WTC11 (cell line): ENCODE measurements around the gene RNASE4. TPM values are rescaled to one million over a fixed set of nuclear protein-coding genes. Genes with fewer than 3 reads are reported as not detected.

ENCODE experiments used
- ATAC-seq: fragments of 200-7000 bp; cut with Tn5 transposase; 2 replicates; pipeline ENCODE4 v1.10.0; 2021; ENCODE audit warnings: mild to moderate bottlenecking, moderate library complexity
- Bru-seq: library from RNA; stranded (reverse); fragments of 400-500 nt; gene quantifications from one replicate; lab custom pipeline; 2021; lab: Mats Ljungman, UMichigan
- CTCF ChIA-PET: fragments of 300-600 bp; sonication (Branson Sonifier 250); formaldehyde crosslinking; loops from one replicate; lab custom pipeline; 2021; ENCODE audit warnings: antibody characterized with exemption; lab: Charles Lee
- POLR2A ChIA-PET: fragments of 350-600 bp; sonication (Branson Sonifier 250); formaldehyde crosslinking; loops from one replicate; lab custom pipeline; 2021; ENCODE audit warnings: antibody characterized with exemption; lab: Charles Lee
- DNase-seq: peaks from one replicate; pipeline ENCODE4 v3.0.0; 2021; ENCODE audit warnings: low spot score
- H3K27ac Mint-ChIP-seq: 2 replicates; pipeline ENCODE4 v1.8.0; 2021; ENCODE audit warnings: mixed read lengths
- H3K27me3 Mint-ChIP-seq: 2 replicates; pipeline ENCODE4 v1.8.0; 2021; ENCODE audit warnings: low read depth, mild to moderate bottlenecking, moderate library complexity, mixed read lengths
- H3K36me3 Mint-ChIP-seq: 2 replicates; pipeline ENCODE4 v1.8.0; 2021; ENCODE audit warnings: mixed read lengths
- H3K4me1 Mint-ChIP-seq: 2 replicates; pipeline ENCODE4 v1.8.0; 2022; ENCODE audit warnings: mixed read lengths
- H3K4me3 Mint-ChIP-seq: 2 replicates; pipeline ENCODE4 v1.8.0; 2021; ENCODE audit warnings: mild to moderate bottlenecking, moderate library complexity, mixed read lengths
- H3K9me3 Mint-ChIP-seq: 2 replicates; pipeline ENCODE4 v1.8.0; 2021; ENCODE audit warnings: mixed read lengths
- ATF1 ChIP-seq: sonication (generic); formaldehyde crosslinking; IDR thresholded peaks from 2 replicates; pipeline ENCODE4 v1.8.1; 2023; ENCODE audit warnings: mild to moderate bottlenecking, moderate library complexity, missing genetic modification reagents
- CREM ChIP-seq: sonication (generic); formaldehyde crosslinking; IDR thresholded peaks from 2 replicates; pipeline ENCODE4 v1.8.1; 2022; ENCODE audit warnings: mild to moderate bottlenecking, missing genetic modification reagents, moderate library complexity
- GABPB1 ChIP-seq: sonication (generic); formaldehyde crosslinking; IDR thresholded peaks from 2 replicates; pipeline ENCODE4 v1.8.1; 2023; ENCODE audit warnings: mild to moderate bottlenecking, missing genetic modification reagents
- GTF2I ChIP-seq: fragments of 250-450 bp; sonication (Bioruptor Pico); conservative IDR thresholded peaks from 2 replicates; pipeline ENCODE4 v1.4.0; 2021; ENCODE audit warnings: mild to moderate bottlenecking
- IRF2 ChIP-seq: sonication (generic); formaldehyde crosslinking; IDR thresholded peaks from 2 replicates; pipeline ENCODE4 v1.8.0; 2022; ENCODE audit warnings: low read depth, missing genetic modification reagents, borderline replicate concordance
- NFATC4 ChIP-seq: fragments of 250-450 bp; sonication (Bioruptor Pico); IDR thresholded peaks from 2 replicates; pipeline ENCODE4 v1.9.0; 2021; ENCODE audit warnings: mild to moderate bottlenecking
- TP53 ChIP-seq: sonication (generic); formaldehyde crosslinking; IDR thresholded peaks from 2 replicates; pipeline ENCODE4 v1.8.1; 2023; ENCODE audit warnings: mild to moderate bottlenecking, missing genetic modification reagents
- ZNF219 ChIP-seq: sonication (generic); formaldehyde crosslinking; IDR thresholded peaks from 2 replicates; pipeline ENCODE4 v1.8.0; 2023; ENCODE audit warnings: missing genetic modification reagents, mild to moderate bottlenecking, borderline replicate concordance
- ZNF396 ChIP-seq: fragments of 250-450 bp; sonication (Bioruptor Pico); IDR thresholded peaks from 2 replicates; pipeline ENCODE4 v1.8.0; 2021; ENCODE audit warnings: mild to moderate bottlenecking, moderate library complexity, borderline replicate concordance
- ZNF416 ChIP-seq: fragments of 250-450 bp; sonication (Bioruptor Pico); IDR thresholded peaks from 2 replicates; pipeline ENCODE4 v1.9.0; 2021; ENCODE audit warnings: mild to moderate bottlenecking, inconsistent platforms
- long read RNA-seq, 3 experiments: library from RNA in 1 of 3; library from capped mRNA in 1 of 3; library from polyadenylated mRNA in 1 of 3; unstranded in 2 of 3; stranded (forward) in 1 of 3; transcript quantifications; one replicate each; pipeline ENCODE4 v2.0.0, GENCODE V29; 2021
- total RNA-seq: library from RNA; stranded (reverse); gene quantifications from 3 replicates; pipeline ENCODE4 v1.2.3, GENCODE V29; 2021
- TF ChIP-seq, protein P1 (sequence below): sonication (generic); formaldehyde crosslinking; IDR thresholded peaks from 2 replicates; pipeline ENCODE4 v1.8.0; 2022; ENCODE audit warnings: mild to moderate bottlenecking, missing genetic modification reagents
- TF ChIP-seq, protein P2 (sequence below): sonication (generic); formaldehyde crosslinking; IDR thresholded peaks from 2 replicates; pipeline ENCODE4 v1.8.0; 2023; ENCODE audit warnings: missing genetic modification reagents, mild to moderate bottlenecking, borderline replicate concordance
- TF ChIP-seq, protein P3 (sequence below): sonication (generic); formaldehyde crosslinking; IDR thresholded peaks from 2 replicates; pipeline ENCODE4 v1.8.0; 2022; ENCODE audit warnings: mild to moderate bottlenecking, missing genetic modification reagents
- TF ChIP-seq, protein P4 (sequence below): sonication (generic); formaldehyde crosslinking; IDR thresholded peaks from 2 replicates; pipeline ENCODE4 v1.8.1; 2022; ENCODE audit warnings: mild to moderate bottlenecking, missing genetic modification reagents, moderate library complexity, borderline replicate concordance
- TF ChIP-seq, protein P5 (sequence below): sonication (generic); formaldehyde crosslinking; IDR thresholded peaks from 2 replicates; pipeline ENCODE4 v1.8.1; 2022; ENCODE audit warnings: low read depth, mild to moderate bottlenecking, moderate library complexity, missing genetic modification reagents, borderline replicate concordance
- TF ChIP-seq, protein P6 (sequence below): sonication (generic); formaldehyde crosslinking; IDR thresholded peaks from 2 replicates; pipeline ENCODE4 v1.8.0; 2023; ENCODE audit warnings: mild to moderate bottlenecking, missing genetic modification reagents
- TF ChIP-seq, protein P7 (sequence below): sonication (generic); formaldehyde crosslinking; IDR thresholded peaks from 2 replicates; pipeline ENCODE4 v1.8.0; 2023; ENCODE audit warnings: missing genetic modification reagents
- TF ChIP-seq, protein P8 (sequence below): sonication (generic); formaldehyde crosslinking; IDR thresholded peaks from 2 replicates; pipeline ENCODE4 v1.8.1; 2023; ENCODE audit warnings: mild to moderate bottlenecking, missing genetic modification reagents

The RNASE4 gene, protein sequence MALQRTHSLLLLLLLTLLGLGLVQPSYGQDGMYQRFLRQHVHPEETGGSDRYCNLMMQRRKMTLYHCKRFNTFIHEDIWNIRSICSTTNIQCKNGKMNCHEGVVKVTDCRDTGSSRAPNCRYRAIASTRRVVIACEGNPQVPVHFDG
- total RNA-seq, result 1.0 to 2.8 TPM (median 2.4 TPM) in 3 replicates
- Bru-seq, nascent RNA, result percentile 31 among the genes with signal in this experiment
- long read RNA-seq, experiment 1, result 0 reads
- long read RNA-seq, experiment 2, partial matches to known transcripts, result 0 of 4 reads
- long read RNA-seq, experiment 2, other reads (novel, unspliced or antisense), result 1 of 4 reads
- long read RNA-seq, experiment 3, partial matches to known transcripts, result 0 of 4 reads
- long read RNA-seq, experiment 3, other reads (novel, unspliced or antisense), result 0 of 4 reads

DNA sequence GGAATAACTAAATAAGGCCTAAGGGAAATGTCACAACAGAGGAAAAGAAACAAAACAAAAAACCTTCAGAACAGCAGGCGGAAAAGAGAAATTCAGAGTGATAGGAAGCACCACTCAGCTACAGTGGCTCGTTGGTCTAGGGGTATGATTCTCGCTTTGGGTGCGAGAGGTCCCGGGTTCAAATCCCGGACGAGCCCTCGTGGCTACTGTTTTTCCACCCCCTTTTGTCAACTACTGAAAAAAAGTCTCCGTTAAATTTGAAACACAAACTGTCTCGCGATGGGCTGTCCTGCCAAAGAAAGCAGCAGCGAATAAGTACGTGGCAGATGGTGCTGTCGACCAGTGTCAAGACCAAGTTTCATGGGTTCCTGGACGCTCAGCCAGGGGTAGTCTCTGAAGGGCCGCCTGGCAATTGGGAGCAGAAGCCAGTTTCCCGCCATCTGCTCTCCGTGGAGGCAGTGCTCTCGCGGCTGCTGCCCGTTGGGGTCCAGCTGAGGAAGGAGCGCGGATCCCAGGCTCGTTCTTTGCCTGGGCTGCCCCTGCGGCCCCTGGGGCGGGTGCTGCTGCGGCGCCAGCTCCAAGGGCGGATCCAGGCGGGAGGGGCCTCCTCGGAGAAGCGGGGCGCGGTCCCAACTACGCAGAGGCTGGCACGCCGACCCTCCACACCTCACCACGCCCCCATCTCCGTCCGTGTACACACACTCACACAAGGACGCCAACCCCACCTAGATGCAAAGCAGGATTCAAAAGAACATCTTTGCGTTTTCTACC, at the start of gene RNASE4:
RNASE4 (plus strand) TSS at position 670 of the 771 bp plus-strand sequence. CDS start 14,812 bp downstream, outside the sequence.
- peak within 1 kb of the TSS; percentile 18 for H3K27ac Mint-ChIP-seq
- DNase-seq, result peak; percentile 82
- no peaks in the 10 kb centered on the region for H3K9me3 Mint-ChIP-seq
- TF ChIP-seq TP53 (CRISPR knock-in tag), result 0 out of 2 replicates have a peak, but pooled peaks have one; percentile 49
- TF ChIP-seq, protein P1, sequence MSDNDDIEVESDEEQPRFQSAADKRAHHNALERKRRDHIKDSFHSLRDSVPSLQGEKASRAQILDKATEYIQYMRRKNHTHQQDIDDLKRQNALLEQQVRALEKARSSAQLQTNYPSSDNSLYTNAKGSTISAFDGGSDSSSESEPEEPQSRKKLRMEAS (CRISPR knock-in tag), result peak; percentile 45
- 0 out of 2 replicates have a peak, but pooled peaks have one; percentile 64 for TF ChIP-seq ZNF219
- TF ChIP-seq GABPB1, result peak; percentile 58
- TF ChIP-seq ZNF396, result no peak
- TF ChIP-seq, protein P2, sequence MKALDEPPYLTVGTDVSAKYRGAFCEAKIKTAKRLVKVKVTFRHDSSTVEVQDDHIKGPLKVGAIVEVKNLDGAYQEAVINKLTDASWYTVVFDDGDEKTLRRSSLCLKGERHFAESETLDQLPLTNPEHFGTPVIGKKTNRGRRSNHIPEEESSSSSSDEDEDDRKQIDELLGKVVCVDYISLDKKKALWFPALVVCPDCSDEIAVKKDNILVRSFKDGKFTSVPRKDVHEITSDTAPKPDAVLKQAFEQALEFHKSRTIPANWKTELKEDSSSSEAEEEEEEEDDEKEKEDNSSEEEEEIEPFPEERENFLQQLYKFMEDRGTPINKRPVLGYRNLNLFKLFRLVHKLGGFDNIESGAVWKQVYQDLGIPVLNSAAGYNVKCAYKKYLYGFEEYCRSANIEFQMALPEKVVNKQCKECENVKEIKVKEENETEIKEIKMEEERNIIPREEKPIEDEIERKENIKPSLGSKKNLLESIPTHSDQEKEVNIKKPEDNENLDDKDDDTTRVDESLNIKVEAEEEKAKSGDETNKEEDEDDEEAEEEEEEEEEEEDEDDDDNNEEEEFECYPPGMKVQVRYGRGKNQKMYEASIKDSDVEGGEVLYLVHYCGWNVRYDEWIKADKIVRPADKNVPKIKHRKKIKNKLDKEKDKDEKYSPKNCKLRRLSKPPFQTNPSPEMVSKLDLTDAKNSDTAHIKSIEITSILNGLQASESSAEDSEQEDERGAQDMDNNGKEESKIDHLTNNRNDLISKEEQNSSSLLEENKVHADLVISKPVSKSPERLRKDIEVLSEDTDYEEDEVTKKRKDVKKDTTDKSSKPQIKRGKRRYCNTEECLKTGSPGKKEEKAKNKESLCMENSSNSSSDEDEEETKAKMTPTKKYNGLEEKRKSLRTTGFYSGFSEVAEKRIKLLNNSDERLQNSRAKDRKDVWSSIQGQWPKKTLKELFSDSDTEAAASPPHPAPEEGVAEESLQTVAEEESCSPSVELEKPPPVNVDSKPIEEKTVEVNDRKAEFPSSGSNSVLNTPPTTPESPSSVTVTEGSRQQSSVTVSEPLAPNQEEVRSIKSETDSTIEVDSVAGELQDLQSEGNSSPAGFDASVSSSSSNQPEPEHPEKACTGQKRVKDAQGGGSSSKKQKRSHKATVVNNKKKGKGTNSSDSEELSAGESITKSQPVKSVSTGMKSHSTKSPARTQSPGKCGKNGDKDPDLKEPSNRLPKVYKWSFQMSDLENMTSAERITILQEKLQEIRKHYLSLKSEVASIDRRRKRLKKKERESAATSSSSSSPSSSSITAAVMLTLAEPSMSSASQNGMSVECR (CRISPR knock-in tag), result peak; percentile 29; the same call in 1 of the 2 replicates
- TF ChIP-seq, protein P3, sequence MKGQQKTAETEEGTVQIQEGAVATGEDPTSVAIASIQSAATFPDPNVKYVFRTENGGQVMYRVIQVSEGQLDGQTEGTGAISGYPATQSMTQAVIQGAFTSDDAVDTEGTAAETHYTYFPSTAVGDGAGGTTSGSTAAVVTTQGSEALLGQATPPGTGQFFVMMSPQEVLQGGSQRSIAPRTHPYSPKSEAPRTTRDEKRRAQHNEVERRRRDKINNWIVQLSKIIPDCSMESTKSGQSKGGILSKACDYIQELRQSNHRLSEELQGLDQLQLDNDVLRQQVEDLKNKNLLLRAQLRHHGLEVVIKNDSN (CRISPR knock-in tag), result 0 out of 2 replicates have a peak, but pooled peaks have one; percentile 4
- TF ChIP-seq, protein P4, sequence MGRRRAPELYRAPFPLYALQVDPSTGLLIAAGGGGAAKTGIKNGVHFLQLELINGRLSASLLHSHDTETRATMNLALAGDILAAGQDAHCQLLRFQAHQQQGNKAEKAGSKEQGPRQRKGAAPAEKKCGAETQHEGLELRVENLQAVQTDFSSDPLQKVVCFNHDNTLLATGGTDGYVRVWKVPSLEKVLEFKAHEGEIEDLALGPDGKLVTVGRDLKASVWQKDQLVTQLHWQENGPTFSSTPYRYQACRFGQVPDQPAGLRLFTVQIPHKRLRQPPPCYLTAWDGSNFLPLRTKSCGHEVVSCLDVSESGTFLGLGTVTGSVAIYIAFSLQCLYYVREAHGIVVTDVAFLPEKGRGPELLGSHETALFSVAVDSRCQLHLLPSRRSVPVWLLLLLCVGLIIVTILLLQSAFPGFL (CRISPR knock-in tag), result no peak
- 0 out of 2 replicates have a peak, but pooled peaks have one; percentile 27 for TF ChIP-seq GTF2I (CRISPR knock-in tag)
- TF ChIP-seq, protein P5, sequence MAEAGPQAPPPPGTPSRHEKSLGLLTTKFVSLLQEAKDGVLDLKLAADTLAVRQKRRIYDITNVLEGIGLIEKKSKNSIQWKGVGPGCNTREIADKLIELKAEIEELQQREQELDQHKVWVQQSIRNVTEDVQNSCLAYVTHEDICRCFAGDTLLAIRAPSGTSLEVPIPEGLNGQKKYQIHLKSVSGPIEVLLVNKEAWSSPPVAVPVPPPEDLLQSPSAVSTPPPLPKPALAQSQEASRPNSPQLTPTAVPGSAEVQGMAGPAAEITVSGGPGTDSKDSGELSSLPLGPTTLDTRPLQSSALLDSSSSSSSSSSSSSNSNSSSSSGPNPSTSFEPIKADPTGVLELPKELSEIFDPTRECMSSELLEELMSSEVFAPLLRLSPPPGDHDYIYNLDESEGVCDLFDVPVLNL (CRISPR knock-in tag), result peak; percentile 45; the same call in 1 of the 2 replicates
- no peaks in the 10 kb centered on the region for H3K36me3 Mint-ChIP-seq
- ChIA-PET POLR2A (interaction anchor here (0.8 to 3.6 kb wide), 7 partner anchors 27 to 341 kb away, joined by 3 to 24 read pairs (median 3); partner anchors contain the start of genes APEX1, OSGEP and PARP2), CTCF (interaction anchor here (0.6 to 8.1 kb wide), 19 partner anchors 8 to 388 kb away, joined by 3 to 106 read pairs (median 5); no protein-coding TSS in a partner anchor)
- peak; percentile 35 for ATAC-seq
- peaks cover 25% of the 10 kb centered on the region for H3K4me1 Mint-ChIP-seq
- no peak within 1 kb of the TSS for H3K4me3 Mint-ChIP-seq
- H3K27me3 Mint-ChIP-seq, result peaks cover 10% of the 10 kb centered on the region

DNA sequence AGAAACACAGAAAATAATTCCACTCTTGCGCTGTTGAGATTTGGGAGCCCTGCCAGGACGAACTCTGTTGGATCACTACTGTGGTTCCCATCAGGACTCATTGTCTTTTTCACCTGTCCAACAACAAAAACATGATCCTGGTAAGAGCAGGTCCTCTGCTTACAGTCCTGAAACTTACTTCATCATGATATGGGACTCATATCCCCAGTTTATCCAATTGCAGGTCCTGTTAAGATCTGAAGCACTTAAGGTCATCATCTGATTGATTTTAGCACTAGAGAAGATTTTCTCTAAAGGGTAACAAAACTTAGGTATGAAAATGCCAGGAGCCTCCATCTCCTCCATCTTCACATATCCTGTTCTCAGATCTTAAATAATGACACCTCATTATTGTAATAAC, 42.8 kb upstream of the RNASE4 start, which contains the start of gene OR6S1:
OR6S1 (minus strand) TSS at position 101 of the 400 bp plus-strand sequence; CDS start at position 101, 0 bp downstream.
- CTCF ChIA-PET, result no interaction called here
- Mint-ChIP-seq H3K4me3 (no peak within 1 kb of the TSS), H3K27ac (no peak within 1 kb of the TSS), H3K36me3 (no peaks in the 10 kb centered on the region), H3K4me1 (no peaks in the 10 kb centered on the region), H3K9me3 (no peaks in the 10 kb centered on the region), H3K27me3 (peaks cover 11% of the 10 kb centered on the region)
- POLR2A ChIA-PET, result no interaction called here
- DNase-seq, result no peak
- ATAC-seq, result no peak
- TF ChIP-seq ATF1 (CRISPR knock-in tag) (no peak), CREM (CRISPR knock-in tag) (no peak), NFATC4 (no peak), ZNF416 (CRISPR knock-in tag) (no peak), IRF2 (no peak)
- TF ChIP-seq, protein P6, sequence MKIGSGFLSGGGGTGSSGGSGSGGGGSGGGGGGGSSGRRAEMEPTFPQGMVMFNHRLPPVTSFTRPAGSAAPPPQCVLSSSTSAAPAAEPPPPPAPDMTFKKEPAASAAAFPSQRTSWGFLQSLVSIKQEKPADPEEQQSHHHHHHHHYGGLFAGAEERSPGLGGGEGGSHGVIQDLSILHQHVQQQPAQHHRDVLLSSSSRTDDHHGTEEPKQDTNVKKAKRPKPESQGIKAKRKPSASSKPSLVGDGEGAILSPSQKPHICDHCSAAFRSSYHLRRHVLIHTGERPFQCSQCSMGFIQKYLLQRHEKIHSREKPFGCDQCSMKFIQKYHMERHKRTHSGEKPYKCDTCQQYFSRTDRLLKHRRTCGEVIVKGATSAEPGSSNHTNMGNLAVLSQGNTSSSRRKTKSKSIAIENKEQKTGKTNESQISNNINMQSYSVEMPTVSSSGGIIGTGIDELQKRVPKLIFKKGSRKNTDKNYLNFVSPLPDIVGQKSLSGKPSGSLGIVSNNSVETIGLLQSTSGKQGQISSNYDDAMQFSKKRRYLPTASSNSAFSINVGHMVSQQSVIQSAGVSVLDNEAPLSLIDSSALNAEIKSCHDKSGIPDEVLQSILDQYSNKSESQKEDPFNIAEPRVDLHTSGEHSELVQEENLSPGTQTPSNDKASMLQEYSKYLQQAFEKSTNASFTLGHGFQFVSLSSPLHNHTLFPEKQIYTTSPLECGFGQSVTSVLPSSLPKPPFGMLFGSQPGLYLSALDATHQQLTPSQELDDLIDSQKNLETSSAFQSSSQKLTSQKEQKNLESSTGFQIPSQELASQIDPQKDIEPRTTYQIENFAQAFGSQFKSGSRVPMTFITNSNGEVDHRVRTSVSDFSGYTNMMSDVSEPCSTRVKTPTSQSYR (CRISPR knock-in tag), result no peak
- TF ChIP-seq, protein P7, sequence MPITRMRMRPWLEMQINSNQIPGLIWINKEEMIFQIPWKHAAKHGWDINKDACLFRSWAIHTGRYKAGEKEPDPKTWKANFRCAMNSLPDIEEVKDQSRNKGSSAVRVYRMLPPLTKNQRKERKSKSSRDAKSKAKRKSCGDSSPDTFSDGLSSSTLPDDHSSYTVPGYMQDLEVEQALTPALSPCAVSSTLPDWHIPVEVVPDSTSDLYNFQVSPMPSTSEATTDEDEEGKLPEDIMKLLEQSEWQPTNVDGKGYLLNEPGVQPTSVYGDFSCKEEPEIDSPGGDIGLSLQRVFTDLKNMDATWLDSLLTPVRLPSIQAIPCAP (CRISPR knock-in tag), result no peak
- TF ChIP-seq, protein P8, sequence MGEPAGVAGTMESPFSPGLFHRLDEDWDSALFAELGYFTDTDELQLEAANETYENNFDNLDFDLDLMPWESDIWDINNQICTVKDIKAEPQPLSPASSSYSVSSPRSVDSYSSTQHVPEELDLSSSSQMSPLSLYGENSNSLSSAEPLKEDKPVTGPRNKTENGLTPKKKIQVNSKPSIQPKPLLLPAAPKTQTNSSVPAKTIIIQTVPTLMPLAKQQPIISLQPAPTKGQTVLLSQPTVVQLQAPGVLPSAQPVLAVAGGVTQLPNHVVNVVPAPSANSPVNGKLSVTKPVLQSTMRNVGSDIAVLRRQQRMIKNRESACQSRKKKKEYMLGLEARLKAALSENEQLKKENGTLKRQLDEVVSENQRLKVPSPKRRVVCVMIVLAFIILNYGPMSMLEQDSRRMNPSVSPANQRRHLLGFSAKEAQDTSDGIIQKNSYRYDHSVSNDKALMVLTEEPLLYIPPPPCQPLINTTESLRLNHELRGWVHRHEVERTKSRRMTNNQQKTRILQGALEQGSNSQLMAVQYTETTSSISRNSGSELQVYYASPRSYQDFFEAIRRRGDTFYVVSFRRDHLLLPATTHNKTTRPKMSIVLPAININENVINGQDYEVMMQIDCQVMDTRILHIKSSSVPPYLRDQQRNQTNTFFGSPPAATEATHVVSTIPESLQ (CRISPR knock-in tag), result no peak
